Activated naive CD8-positive, alpha-beta T cell (primary cell): ENCODE data around the gene CYP4B1.
"Not testable (repeated sequence)": the region's sequence is repeated elsewhere in the genome, so short reads cannot be mapped to it uniquely, and the experiment has no call there.

Source experiments
- H3K27ac Mint-ChIP-seq: one replicate; pipeline ENCODE4 v1.8.0; 2021; ENCODE audit warnings: mixed read lengths
- H3K27me3 Mint-ChIP-seq: one replicate; pipeline ENCODE4 v1.8.0; 2021; ENCODE audit warnings: mixed read lengths
- H3K36me3 Mint-ChIP-seq: one replicate; pipeline ENCODE4 v1.8.0; 2021; ENCODE audit warnings: mixed read lengths
- H3K4me1 Mint-ChIP-seq: one replicate; pipeline ENCODE4 v1.8.0; 2021; ENCODE audit warnings: low read depth, mixed read lengths
- H3K4me3 Mint-ChIP-seq: one replicate; pipeline ENCODE4 v1.8.0; 2021; ENCODE audit warnings: mild to moderate bottlenecking, mixed read lengths
- H3K9me3 Mint-ChIP-seq: one replicate; pipeline ENCODE4 v1.8.0; 2021; ENCODE audit warnings: low read depth, mixed read lengths

CYP4B1 gene

GRCh38 chr1:46772571-46772970 is 26.3 kb upstream of the CYP4B1 start:
- Mint-ChIP-seq H3K36me3 (peaks cover 16% of the 10 kb centered on the region), H3K4me1 (no peaks in the 10 kb centered on the region), H3K9me3 (peaks cover 18% of the 10 kb centered on the region), H3K27ac (no peak overlapping the region), H3K4me3 (no peak overlapping the region), H3K27me3 (peaks cover 15% of the 10 kb centered on the region)

DNA sequence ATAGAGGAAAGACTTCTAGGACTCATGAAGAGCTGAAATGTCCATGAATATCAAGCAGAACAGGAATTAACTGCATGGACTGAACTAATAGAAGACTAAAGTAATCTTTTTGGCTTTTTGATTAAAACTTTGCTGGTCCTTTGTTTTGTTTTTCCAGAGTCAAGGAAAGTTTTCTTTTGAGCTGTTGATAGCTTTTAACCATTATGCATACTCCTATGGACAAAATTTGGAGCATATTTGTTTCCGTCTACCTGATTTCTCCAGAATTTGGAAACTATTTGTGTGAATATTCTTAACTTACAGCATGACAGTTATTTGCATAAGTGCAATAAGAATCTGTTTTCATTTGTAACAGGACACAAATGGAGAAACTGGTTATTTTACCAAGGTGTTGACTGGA is 24.5 kb upstream of the CYP4B1 start:
- H3K27ac Mint-ChIP-seq: no peak overlapping the region
- no peaks in the 10 kb centered on the region for H3K4me1 Mint-ChIP-seq
- no peak overlapping the region for H3K4me3 Mint-ChIP-seq
- peaks cover 6% of the 10 kb centered on the region for H3K27me3 Mint-ChIP-seq
- peaks cover 18% of the 10 kb centered on the region for H3K9me3 Mint-ChIP-seq
- H3K36me3 Mint-ChIP-seq: peaks cover 14% of the 10 kb centered on the region

GRCh38 chr1:46778456-46778855 is 20.4 kb upstream of the CYP4B1 start:
- H3K27me3 Mint-ChIP-seq, H3K36me3 Mint-ChIP-seq, H3K27ac Mint-ChIP-seq, H3K4me3 Mint-ChIP-seq, H3K4me1 Mint-ChIP-seq, H3K9me3 Mint-ChIP-seq: not testable (repeated sequence)

GRCh38 chr1:46784666-46785065 is 14.2 kb upstream of the CYP4B1 start:
- no peaks in the 10 kb centered on the region for H3K36me3 Mint-ChIP-seq
- H3K9me3 Mint-ChIP-seq: no peaks in the 10 kb centered on the region
- peaks cover 12% of the 10 kb centered on the region for H3K4me1 Mint-ChIP-seq
- no peak overlapping the region for H3K4me3 Mint-ChIP-seq
- H3K27ac Mint-ChIP-seq: no peak overlapping the region
- peaks cover 10% of the 10 kb centered on the region for H3K27me3 Mint-ChIP-seq

- not testable (repeated sequence) for H3K4me3 Mint-ChIP-seq, H3K36me3 Mint-ChIP-seq, H3K27ac Mint-ChIP-seq, H3K4me1 Mint-ChIP-seq, H3K9me3 Mint-ChIP-seq
- H3K27me3 Mint-ChIP-seq: peaks cover 16% of the 10 kb centered on the region
Measured at GRCh38 chr1:46788634-46789033, 10.2 kb upstream of the CYP4B1 start.

- Mint-ChIP-seq H3K27ac (no peak overlapping the region), H3K36me3 (no peaks in the 10 kb centered on the region), H3K27me3 (peaks cover 21% of the 10 kb centered on the region), H3K4me1 (no peaks in the 10 kb centered on the region), H3K9me3 (no peaks in the 10 kb centered on the region), H3K4me3 (no peak overlapping the region)
Measured at GRCh38 chr1:46790446-46791101, 8.3 kb upstream of the CYP4B1 start.

DNA sequence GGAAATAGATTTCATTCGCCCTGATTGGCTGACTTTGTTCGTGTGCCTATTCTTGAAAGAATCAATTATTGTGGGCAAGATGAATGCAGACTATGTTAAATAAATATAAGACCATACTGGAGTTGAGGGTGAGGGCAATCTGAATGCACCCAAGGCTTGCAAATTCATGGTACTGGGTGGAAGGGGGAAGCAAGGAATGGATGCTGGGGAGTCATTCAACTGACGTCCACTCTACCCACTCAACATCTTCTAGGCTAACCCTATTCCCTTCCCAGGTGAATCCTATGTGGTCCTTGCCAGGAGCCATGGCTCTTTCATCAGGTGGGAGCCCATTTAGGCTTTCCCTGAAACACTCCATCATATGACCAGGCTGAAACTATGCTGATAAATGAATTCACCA is 5.7 kb upstream of the CYP4B1 start:
- Mint-ChIP-seq H3K36me3 (no peaks in the 10 kb centered on the region), H3K9me3 (no peaks in the 10 kb centered on the region), H3K27me3 (peaks cover 28% of the 10 kb centered on the region), H3K4me3 (no peak overlapping the region), H3K4me1 (no peaks in the 10 kb centered on the region), H3K27ac (no peak overlapping the region)

GRCh38 chr1:46797696-46798470 is 963 bp upstream of the CYP4B1 start:
- Mint-ChIP-seq H3K27me3 (peaks cover 19% of the 10 kb centered on the region), H3K4me3 (no peak overlapping the region), H3K9me3 (no peaks in the 10 kb centered on the region), H3K27ac (no peak overlapping the region), H3K36me3 (no peaks in the 10 kb centered on the region), H3K4me1 (no peaks in the 10 kb centered on the region)

DNA sequence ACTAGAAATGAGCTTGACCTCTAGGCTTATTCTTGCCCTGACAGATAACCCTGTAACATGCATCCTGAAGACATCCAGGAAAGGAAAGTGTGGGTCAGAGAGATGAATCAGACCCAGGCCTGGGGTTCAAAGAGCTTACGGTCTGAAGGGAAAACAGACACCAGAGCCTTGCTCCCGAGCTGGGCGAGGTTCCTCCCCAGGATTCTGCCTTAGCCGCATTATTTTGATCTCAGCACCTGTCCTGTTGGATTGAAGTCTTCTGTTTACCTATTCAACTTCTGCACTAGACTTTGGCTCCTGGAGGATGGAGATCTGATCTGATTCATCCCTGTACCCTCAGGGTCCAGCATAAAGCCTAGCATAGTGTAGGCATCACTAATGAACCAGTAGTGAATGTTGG is 1.9 kb downstream of the CYP4B1 start:
- Mint-ChIP-seq H3K27ac (no peak overlapping the region), H3K36me3 (no peaks in the 10 kb centered on the region), H3K27me3 (peaks cover 13% of the 10 kb centered on the region), H3K9me3 (no peaks in the 10 kb centered on the region), H3K4me1 (no peaks in the 10 kb centered on the region), H3K4me3 (no peak overlapping the region)

DNA sequence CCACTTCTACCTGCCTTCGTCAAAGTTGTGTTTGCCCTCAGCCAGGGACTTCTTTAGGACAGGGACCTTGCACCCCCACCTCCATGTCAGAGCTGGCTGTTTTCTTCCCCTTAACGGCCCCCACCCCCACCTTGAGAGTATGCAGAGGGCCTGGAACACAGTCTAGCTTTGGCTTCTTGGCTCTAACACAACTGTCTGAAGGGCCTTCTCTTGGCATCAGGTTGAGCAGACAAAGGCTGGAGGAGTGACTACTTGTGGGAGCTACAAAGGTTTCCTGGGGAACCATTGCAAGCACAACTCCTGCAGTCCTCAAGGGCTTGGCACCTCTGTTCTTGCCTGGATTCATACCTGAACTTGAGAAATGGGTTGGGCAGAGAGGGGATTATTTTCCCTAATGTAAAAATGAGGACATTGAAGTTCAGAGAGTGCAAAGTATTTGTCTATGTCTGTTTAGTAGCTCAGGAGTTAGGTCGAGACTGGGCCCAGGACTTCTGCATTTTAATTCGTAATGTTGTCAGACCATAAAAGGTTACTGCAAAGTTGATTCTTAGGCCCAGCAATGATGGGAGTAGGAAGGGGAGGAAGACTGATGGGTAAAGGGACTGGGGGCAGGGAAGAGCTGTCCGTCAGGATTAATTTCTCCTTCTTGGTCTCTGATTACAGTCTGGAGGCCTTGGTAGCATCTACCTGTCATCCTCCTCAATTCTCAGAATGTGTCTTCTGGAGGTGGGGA is 2.6 kb downstream of the CYP4B1 start:
- Mint-ChIP-seq H3K4me3 (no peak overlapping the region), H3K36me3 (no peaks in the 10 kb centered on the region), H3K27ac (no peak overlapping the region), H3K27me3 (peaks cover 15% of the 10 kb centered on the region), H3K4me1 (no peaks in the 10 kb centered on the region), H3K9me3 (no peaks in the 10 kb centered on the region)

GRCh38 chr1:46802081-46802480 is 3.2 kb downstream of the CYP4B1 start:
- Mint-ChIP-seq H3K4me1 (no peaks in the 10 kb centered on the region), H3K36me3 (no peaks in the 10 kb centered on the region), H3K4me3 (no peak overlapping the region), H3K27me3 (peaks cover 13% of the 10 kb centered on the region), H3K27ac (no peak overlapping the region), H3K9me3 (no peaks in the 10 kb centered on the region)

DNA sequence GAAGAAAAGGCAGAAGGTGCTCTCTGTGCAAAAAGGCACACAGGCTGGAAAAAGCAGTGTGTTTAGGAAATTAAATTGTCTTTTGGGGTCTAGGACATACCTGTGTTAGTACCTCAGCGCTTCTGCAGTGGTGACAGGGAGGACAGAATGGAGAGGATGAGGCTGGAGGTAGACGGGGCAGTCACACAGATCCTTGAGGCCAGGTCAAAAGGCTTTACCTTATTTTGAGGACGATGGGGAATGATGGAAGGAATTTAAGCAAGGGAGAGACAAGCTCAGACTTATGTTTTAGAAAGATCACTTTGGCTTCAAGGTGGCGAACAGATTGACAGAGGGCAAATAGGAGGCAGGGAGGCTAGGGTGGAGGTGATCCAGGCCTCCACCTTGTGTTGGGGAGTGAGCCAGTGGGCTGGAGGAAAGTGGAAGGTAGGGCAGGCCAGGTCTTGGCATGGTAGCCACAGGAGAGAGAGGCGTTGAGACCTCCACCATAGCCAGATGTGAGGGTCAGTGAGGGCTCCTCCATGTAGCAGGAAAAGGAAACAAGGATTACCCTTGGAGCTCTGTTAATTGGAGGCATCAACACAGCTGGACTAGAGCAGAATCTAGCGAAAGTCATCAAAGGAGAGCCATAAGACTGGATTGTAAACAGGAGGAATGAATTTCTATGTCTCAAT is 4.2 kb downstream of the CYP4B1 start:
- Mint-ChIP-seq H3K27ac (no peak overlapping the region), H3K27me3 (peaks cover 8% of the 10 kb centered on the region), H3K36me3 (peaks cover 2% of the 10 kb centered on the region), H3K4me1 (no peaks in the 10 kb centered on the region), H3K9me3 (no peaks in the 10 kb centered on the region), H3K4me3 (no peak overlapping the region)

DNA sequence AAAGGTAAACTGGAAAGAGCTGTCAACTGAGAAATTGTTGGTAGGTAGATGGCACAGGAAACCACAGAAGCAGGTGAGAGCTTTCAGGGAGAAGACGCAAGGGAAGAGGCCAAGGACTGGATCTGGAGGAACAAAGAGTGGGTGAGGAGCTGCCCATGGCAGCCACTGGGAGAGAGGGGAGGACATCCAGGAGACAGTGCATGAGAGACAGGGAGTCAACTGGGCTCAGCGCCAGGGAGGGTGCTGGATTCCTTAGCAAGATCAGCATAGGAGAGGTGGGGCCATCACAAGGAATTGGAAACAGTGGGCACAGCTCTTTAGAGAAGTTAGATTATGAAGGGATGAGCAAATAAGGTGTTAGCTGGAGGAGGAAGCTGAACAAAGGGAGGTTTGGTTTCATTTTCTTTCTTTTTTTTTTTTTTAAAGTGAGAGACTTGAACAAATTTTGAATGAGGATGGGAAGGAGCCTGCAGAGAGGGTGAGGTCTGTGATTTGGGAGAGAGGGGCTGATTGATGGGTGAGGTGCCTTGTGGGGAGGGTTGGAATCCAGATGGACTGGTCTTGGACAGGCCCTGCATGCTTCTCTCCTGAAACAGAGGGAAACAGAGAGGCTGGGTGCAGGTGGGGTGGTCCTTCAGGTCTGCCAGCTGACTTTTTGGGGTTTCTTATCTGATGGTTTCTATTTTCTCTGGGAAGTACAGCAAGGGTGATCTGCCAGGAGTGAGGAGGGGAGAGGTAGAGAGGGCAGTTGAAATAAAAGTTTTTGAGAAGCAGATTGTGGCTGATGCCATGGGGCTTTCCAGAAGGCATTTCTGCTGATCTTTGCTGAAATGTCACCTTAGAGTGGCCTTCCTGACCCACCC is 5.4 kb downstream of the CYP4B1 start:
- Mint-ChIP-seq H3K4me1 (no peaks in the 10 kb centered on the region), H3K36me3 (peaks cover 2% of the 10 kb centered on the region), H3K27ac (no peak overlapping the region)

DNA sequence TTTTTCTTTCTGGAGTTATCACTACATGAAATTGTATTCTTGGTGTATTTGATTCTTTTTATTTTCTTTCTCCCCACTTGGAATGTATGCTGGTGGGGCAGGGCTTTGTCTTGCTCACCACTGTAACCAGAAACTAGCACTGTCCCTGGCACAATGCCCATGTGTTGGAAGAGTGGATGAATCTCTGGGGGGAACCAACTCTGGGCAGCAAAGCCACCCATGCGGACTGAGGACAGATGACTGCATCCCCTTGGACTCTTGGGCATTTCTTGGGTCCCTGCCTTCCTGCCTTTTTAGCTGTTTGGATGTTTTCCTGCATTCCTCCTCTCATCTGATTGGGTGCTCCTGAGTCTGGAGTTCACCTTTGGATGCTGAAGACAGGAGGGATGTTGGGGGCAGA is 6.1 kb downstream of the CYP4B1 start:
- Mint-ChIP-seq H3K27ac (no peak overlapping the region), H3K27me3 (peaks cover 4% of the 10 kb centered on the region), H3K4me3 (no peak overlapping the region), H3K36me3 (peaks cover 2% of the 10 kb centered on the region), H3K9me3 (peaks cover 2% of the 10 kb centered on the region), H3K4me1 (no peaks in the 10 kb centered on the region)

More for the DNA sequence above, 5.4 kb downstream of the CYP4B1 start:
- Mint-ChIP-seq H3K27me3 (peaks cover 4% of the 10 kb centered on the region), H3K4me3 (no peak overlapping the region), H3K9me3 (no peaks in the 10 kb centered on the region)
